H1 (cell line): ENCODE data around the gene CD276. TPM values are rescaled to one million over a fixed set of nuclear protein-coding genes. Genes with fewer than 3 reads are reported as not detected.

ENCODE experiments used
- ATF2 ChIP-seq: IDR thresholded peaks from 2 replicates; pipeline ENCODE4 v1.6.1; 2012; ENCODE audit warnings: low read length, inconsistent platforms
- CTCF ChIP-seq, 3 experiments: IDR thresholded peaks; 1 replicate in 2 of 3; 2 replicates in 1 of 3; pipeline versions ENCODE4 v1.5.1 to v1.6.1; 2011; ENCODE audit warnings: low read length in 3 of 3, mild to moderate bottlenecking in 3 of 3, inconsistent platforms in 2 of 3, low read depth in 1 of 3, moderate library complexity in 1 of 3; ENCODE audit not compliant: insufficient read depth in 1 of 3; ENCODE audit errors: control extremely low read depth in 1 of 3
- EP300 ChIP-seq, 2 experiments: IDR thresholded peaks; 1 replicate in 1 of 2; 2 replicates in 1 of 2; pipeline ENCODE4 v1.6.1; 2011 to 2012; ENCODE audit warnings: low read depth in 2 of 2, low read length in 2 of 2, mild to moderate bottlenecking in 2 of 2, borderline replicate concordance in 1 of 2, inconsistent platforms in 1 of 2, moderate library complexity in 1 of 2
- GTF2F1 ChIP-seq: IDR thresholded peaks from 2 replicates; pipeline ENCODE4 v1.6.1; 2012; ENCODE audit warnings: low read depth, low read length, improper control_type of control experiment, borderline replicate concordance
- PHF8 ChIP-seq: fragments of 200-600 bp; sonication (generic); conservative IDR thresholded peaks from 2 replicates; pipeline ENCODE4 v1.7.1; 2012; ENCODE audit warnings: low read depth, mild to moderate bottlenecking, inconsistent platforms, low read length, moderate library complexity
- TBP ChIP-seq: IDR thresholded peaks from 2 replicates; pipeline ENCODE4 v1.6.1; 2011; ENCODE audit warnings: low read depth, low read length, improper control_type of control experiment
- polyA plus RNA-seq, 7 experiments: library from polyadenylated mRNA; depleted of rRNA in 3 of 7; stranded (reverse) in 5 of 7; unstranded in 2 of 7; fragments of >200 nt in 5 of 7; fragments of 200-250 nt in 2 of 7; gene quantifications; 1 replicate in 5 of 7; 2 replicates in 1 of 7; 4 replicates in 1 of 7; pipeline versions ENCODE4 v1.2.1 to v1.2.3, GENCODE V29; 2011 to 2013; ENCODE audit warnings: missing spikeins in 2 of 7, mixed read lengths in 2 of 7
- total RNA-seq: library from RNA; stranded (reverse); fragmentation: NEBNext Ultra II Directional; extraction: Animal tissue kit (Norgen Biotek cat#: 25700); gene quantifications from 2 replicates; pipeline ENCODE4 v1.2.1, GENCODE V29; 2021
- TF ChIP-seq, protein P1 (sequence below): fragments of 300-600 bp; sonication (generic); IDR thresholded peaks from 2 replicates; pipeline ENCODE4 v1.7.1; 2012; ENCODE audit warnings: low read length, moderate library complexity, mild to moderate bottlenecking, inconsistent platforms; ENCODE audit not compliant: insufficient replicate concordance

The CD276 gene
- total and polyA plus RNA-seq, 2 of the 8 experiments (the other 6 are each of a cell fraction or from before 2014, with no cell fraction given) = 156 to 158 TPM

DNA sequence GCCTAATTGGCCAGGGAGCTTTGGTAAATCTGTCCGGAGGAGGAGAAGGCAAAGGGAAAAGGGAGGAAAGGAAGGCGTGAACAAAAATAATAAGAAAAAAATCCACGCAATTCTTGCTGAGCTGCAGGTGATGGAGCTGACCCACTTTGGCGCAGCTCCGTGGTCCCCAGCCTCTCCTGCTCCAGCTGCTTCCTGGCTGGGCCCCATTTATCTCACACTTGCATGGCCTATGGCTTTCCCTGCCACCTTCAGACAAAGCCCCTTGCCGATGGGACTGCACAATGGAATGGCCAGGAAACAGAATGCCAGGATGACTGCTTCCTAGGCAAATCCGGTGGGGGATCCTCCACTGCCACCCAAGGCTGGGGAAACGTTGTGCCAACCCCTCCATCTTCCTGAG, 62.1 kb downstream of the CD276 start (continued):
- TF ChIP-seq, protein P1, sequence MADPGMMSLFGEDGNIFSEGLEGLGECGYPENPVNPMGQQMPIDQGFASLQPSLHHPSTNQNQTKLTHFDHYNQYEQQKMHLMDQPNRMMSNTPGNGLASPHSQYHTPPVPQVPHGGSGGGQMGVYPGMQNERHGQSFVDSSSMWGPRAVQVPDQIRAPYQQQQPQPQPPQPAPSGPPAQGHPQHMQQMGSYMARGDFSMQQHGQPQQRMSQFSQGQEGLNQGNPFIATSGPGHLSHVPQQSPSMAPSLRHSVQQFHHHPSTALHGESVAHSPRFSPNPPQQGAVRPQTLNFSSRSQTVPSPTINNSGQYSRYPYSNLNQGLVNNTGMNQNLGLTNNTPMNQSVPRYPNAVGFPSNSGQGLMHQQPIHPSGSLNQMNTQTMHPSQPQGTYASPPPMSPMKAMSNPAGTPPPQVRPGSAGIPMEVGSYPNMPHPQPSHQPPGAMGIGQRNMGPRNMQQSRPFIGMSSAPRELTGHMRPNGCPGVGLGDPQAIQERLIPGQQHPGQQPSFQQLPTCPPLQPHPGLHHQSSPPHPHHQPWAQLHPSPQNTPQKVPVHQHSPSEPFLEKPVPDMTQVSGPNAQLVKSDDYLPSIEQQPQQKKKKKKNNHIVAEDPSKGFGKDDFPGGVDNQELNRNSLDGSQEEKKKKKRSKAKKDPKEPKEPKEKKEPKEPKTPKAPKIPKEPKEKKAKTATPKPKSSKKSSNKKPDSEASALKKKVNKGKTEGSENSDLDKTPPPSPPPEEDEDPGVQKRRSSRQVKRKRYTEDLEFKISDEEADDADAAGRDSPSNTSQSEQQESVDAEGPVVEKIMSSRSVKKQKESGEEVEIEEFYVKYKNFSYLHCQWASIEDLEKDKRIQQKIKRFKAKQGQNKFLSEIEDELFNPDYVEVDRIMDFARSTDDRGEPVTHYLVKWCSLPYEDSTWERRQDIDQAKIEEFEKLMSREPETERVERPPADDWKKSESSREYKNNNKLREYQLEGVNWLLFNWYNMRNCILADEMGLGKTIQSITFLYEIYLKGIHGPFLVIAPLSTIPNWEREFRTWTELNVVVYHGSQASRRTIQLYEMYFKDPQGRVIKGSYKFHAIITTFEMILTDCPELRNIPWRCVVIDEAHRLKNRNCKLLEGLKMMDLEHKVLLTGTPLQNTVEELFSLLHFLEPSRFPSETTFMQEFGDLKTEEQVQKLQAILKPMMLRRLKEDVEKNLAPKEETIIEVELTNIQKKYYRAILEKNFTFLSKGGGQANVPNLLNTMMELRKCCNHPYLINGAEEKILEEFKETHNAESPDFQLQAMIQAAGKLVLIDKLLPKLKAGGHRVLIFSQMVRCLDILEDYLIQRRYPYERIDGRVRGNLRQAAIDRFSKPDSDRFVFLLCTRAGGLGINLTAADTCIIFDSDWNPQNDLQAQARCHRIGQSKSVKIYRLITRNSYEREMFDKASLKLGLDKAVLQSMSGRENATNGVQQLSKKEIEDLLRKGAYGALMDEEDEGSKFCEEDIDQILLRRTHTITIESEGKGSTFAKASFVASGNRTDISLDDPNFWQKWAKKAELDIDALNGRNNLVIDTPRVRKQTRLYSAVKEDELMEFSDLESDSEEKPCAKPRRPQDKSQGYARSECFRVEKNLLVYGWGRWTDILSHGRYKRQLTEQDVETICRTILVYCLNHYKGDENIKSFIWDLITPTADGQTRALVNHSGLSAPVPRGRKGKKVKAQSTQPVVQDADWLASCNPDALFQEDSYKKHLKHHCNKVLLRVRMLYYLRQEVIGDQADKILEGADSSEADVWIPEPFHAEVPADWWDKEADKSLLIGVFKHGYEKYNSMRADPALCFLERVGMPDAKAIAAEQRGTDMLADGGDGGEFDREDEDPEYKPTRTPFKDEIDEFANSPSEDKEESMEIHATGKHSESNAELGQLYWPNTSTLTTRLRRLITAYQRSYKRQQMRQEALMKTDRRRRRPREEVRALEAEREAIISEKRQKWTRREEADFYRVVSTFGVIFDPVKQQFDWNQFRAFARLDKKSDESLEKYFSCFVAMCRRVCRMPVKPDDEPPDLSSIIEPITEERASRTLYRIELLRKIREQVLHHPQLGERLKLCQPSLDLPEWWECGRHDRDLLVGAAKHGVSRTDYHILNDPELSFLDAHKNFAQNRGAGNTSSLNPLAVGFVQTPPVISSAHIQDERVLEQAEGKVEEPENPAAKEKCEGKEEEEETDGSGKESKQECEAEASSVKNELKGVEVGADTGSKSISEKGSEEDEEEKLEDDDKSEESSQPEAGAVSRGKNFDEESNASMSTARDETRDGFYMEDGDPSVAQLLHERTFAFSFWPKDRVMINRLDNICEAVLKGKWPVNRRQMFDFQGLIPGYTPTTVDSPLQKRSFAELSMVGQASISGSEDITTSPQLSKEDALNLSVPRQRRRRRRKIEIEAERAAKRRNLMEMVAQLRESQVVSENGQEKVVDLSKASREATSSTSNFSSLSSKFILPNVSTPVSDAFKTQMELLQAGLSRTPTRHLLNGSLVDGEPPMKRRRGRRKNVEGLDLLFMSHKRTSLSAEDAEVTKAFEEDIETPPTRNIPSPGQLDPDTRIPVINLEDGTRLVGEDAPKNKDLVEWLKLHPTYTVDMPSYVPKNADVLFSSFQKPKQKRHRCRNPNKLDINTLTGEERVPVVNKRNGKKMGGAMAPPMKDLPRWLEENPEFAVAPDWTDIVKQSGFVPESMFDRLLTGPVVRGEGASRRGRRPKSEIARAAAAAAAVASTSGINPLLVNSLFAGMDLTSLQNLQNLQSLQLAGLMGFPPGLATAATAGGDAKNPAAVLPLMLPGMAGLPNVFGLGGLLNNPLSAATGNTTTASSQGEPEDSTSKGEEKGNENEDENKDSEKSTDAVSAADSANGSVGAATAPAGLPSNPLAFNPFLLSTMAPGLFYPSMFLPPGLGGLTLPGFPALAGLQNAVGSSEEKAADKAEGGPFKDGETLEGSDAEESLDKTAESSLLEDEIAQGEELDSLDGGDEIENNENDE = no peak
- TF ChIP-seq ATF2 (no peak), EP300 (IDR thresholded peaks at IDR 0.05; ENCODE audit: borderline replicate concordance in 1 of 2, low read depth in 2 of 2, low read length in 2 of 2) (no peak), GTF2F1 (no peak), CTCF (IDR thresholded peaks at IDR 0.05; ENCODE audit: control extremely low read depth in 1 of 3, insufficient read depth in 1 of 3, low read depth in 1 of 3, low read length in 3 of 3) (no peak), PHF8 (no peak), TBP (no peak)
